Measurements from ENCODE around the gene VPS26A. TPM values are rescaled to one million over a fixed set of nuclear protein-coding genes. Genes with fewer than 3 reads are reported as not detected.
"Not testable (repeated sequence)": the region's sequence is repeated elsewhere in the genome, so short reads cannot be mapped to it uniquely, and the experiment has no call there.

Gene VPS26A
- polyA plus RNA-seq, 12 donors, result 38.4 to 65.9 (median 51.4) TPM; not detected in 1

DNA sequence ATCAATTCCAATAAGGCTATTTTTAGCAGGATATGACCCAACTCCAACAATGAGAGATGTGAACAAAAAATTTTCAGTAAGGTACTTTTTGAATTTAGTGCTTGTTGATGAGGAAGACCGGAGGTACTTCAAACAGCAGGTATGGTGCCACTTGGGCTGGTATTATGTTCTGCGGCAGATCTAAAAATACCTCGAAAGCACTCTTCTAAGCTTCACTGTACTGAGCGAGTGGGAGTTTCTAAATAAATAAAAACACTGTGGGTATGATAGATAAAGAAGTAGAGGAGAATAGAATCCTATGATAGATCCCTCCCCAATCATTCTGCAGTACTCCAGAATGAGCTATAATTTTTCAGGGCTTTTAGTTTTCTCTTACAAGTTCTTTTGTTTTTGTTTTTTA, 44.5 kb downstream of the VPS26A start:
- no peak for DNase-seq

DNA sequence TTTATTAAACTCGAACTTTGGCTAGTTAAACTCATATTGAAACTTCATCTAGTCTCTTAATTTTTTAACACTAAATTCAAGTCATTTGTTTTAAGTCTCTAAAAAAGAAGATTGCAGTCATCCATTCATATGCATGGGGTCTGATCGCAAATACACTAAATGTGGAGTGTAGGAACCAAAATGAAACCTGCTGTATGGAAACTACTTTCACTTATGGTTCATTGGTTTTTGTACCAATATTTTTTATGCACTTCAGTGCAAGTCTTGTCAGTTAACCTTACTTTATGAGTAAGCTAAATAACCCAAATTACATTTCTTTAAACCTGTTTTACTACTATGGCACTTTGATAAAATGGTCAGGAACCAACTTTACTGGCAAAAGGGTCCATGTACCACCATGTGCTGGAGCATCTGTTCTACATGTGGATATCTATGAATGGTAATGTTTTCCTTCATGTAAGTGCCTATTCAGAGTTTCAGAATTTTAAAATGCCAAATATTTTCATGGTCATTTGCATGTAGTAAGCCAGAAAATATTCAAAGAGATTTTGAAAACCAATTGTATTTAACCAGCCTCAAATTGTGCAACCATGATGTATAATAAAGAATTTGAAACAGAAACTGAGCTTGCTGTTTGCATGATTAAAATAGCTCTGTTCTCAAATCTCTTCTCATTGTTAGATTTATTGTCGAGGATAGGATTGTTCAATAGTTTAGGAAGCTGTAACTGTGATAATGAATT, 48.4 kb downstream of the VPS26A start:
- DNase-seq, result no peak

GRCh38 chr10:69175326-69175725, 51.3 kb downstream of the VPS26A start:
- not testable (repeated sequence) for DNase-seq

- no peak for DNase-seq
Measured at GRCh38 chr10:69176823-69177222, 52.8 kb downstream of the VPS26A start.

DNA sequence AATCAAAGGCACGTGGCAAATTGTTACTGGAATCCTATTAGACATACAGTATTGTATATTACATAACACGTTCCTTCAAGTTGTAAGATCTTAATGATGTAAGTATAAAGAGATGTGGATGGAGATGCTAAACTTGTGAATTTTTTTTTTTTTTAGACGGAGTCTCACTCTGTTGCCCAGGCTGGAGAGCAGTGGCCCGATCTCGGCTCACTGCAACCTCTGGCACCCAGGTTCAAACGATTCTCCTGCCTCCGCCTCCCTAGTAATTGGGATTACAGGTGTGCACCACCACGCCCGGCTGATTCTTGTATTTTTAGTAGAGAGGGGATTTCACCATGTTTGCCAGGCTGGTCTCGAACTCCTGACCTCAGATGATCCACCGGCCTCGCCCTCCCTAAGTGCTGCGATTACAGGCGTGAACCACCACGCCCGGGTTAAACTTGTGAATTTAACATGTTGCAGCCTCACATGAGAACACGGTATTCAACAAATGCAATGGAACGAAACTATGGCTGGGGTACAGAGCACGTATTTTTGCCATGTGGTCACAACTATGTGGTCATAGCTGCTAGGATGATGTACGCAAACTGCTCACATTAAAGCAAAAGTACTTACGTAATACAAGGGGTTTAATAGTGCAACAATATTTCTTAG, 55.2 kb downstream of the VPS26A start:
- DNase-seq, result no peak

DNA sequence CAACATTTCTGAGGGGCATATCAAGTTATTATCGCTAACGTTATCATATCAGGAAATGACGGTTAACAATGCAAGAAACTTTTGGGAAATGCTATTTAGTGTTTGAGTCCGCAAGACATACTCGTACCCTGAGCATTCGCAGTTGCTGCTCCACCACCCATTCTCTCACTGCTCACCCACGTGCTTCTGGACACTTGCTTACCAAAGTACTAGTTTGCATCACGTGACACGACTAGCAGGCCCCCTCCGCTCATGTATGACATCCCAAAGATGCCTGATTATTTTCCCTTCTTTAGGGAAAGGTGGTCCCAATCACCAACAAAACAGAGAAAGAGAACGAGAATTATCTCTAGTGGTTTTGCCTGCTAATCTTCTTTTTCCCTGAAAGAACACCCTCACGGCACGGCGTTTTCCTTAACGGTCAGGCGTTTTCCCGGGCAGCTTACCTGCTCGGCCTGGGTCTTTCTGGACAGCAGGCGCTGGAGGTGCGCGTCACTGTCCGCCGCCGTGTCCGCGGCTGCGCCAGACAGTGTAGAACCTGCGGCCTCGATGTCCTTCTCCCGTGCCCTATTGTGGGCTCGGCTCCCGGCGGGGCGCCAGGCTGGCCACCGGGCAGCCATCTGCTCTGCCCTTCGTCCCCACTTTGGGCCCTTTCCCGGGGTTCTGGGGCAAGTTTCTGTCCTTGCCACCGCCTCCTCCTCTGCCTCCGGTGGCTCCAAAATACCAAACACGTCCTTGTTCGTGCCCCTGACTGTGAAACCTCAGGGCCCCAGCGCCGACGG, 56.0 kb downstream of the VPS26A start, which contains the start of gene SUPV3L1:
Gene SUPV3L1 (plus strand): TSS at position 492 of the 782 bp plus-strand sequence. CDS start 58 bp downstream, at position 550.
- peak; percentile 94 for DNase-seq

- no peak for DNase-seq
Measured at GRCh38 chr10:69180525-69181204, 56.7 kb downstream of the VPS26A start.

- no peak for DNase-seq
Measured at GRCh38 chr10:69181433-69181832, 57.5 kb downstream of the VPS26A start.

DNA sequence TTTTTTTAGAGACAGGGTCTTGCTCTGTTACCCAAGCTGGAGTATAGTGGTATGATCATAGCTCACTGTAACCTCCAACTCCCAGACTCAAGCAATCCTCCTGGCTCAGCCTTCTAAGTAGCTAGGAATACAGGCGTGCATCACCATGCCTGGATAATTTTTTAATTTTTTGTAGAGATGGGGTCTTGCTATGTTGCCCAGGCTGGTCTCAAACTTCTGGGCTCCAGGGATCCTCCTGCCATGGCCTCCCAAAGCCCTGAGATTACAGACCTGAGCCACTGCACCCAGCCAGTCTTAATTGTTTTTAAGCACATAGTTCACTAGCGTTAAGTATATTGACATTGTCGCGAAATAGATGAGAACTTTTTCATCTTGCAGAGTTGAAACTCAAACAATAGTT, 58.0 kb downstream of the VPS26A start:
- DNase-seq, result no peak

DNA sequence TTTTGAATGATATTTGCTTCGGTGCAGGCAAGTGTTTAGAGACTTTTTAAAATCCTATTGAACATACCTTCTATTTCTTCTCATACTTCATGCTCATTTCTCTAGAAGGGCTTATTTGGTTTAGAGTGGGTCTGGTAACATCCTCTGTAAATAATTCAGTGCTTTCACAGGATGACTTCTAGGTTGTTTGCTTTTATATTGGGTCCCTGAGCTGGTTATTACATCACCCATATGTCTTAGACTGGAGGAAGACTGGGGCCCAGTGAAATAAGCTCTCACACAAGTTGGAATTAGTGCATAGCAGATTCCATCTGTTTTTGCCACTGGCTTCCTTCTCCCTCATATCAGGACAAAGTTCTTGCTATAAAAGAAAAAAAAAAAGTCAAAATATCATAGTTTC, 62.5 kb downstream of the VPS26A start:
- no peak for DNase-seq

DNA sequence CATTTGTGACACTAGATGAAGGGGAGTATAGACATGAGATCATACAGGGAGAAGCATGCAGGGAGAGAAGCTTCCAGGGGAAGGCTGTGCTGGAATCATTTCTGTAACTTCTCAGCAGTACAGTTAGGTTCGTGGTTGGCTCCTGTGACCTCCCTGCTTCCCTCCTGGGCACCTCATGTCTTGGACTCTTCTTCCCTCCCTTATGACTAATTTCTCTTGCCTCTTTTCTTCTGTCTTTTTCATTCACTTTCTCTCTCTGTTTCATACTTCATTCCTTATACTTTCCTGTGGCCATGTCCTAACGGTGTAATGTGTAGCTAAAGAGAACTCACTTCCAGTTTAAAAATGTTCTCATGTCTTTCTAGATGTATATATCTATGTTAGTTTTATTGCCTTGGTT, 77.1 kb downstream of the VPS26A start:
- no peak for DNase-seq

- no peak for DNase-seq
Measured at GRCh38 chr10:69202332-69202731, 78.4 kb downstream of the VPS26A start.

- no peak for DNase-seq
Measured at GRCh38 chr10:69208761-69209160, 84.8 kb downstream of the VPS26A start.

- DNase-seq, result no peak
Measured at GRCh38 chr10:69209787-69210484, 86.0 kb downstream of the VPS26A start.

- no peak for DNase-seq
Measured at GRCh38 chr10:69211104-69211503, 87.1 kb downstream of the VPS26A start.

DNA sequence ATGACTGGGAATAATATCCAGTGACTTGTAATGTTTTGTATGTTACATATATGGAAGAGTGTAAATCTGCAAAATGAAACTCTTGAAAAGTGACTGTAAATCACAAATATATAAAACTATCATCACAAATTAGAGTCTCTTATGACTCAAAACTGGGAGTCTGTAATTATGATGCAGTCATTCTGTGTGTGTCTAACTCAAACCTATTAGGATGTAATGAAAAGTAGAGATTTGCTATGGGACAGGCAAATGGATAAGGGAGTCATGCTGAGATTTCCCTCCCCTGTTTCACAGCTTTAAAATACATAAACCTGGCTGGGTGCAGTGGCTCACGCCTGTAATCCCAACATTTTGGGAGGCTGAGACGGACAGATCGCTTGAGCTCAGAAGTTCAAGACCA, 87.5 kb downstream of the VPS26A start:
- DNase-seq, result no peak

DNA sequence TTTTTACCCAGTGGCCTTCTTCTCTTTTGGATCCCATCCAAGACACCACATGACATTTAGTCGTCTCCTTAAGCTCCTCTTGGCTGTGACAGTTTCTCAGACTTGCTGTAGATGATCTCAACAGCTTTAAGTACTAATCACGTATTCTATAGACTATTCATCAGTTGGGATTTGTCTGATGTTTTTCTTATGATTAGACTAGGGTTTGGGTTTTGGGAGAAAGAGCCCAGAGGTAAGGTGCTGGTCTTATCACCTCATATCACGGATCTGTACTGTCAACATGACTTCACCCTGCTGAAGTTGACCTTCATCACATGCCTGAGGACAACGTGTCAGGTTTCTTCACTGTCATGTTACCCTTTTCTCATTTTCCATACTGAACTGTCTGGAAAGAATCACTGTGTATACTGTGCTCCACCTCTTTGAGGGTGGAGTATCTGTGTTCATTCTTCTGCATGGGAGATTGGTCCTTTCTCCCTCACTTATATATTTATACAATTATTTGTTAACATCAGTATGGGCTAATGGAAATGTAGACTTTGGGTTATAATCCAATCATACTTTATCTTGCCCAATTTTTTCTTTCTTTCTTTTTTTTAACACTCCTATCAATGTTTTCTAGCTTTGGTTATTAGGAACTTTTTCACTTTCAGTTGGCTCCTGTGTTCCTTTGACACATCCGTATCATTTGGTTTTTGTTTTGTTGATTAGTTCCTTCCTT, 89.8 kb downstream of the VPS26A start:
- no peak for DNase-seq

- DNase-seq, result no peak
Measured at GRCh38 chr10:69214666-69215131, 90.7 kb downstream of the VPS26A start.

DNA sequence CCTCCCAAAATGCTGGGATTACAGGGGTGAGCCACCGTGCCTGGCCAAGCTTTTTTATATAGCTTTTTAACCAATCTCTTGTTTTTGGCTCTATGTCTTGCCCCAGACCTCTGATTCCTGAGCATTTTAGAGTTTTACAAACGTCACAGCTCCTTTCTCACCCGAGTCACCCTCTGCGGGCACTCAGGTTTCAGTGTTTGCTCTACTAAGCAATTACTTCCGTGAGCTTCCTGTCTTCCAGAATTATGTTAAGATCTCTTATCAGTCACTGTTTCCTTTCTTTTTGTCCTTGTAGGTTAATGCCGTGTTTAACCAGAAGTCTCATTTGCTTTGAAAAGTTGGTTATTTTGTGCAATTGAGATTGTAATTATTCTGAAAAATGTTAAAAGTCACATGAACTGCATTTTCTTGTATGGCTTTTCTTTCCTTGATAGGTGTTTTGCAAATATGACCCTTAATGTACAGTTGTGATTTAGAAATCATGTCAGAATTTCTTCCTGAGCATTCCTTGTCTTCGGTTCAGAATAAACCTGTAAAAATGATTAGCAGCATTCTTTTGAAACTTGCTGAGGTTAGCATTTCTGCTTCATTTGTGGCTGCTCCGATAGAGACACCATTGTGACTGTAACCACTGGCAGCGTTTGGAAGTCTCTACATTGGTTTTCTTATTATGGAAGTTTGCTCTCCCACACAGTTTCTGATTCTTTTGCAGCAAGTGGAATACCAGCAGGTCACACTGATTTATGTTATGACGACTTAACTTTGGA, 91.6 kb downstream of the VPS26A start:
- no peak for DNase-seq

Measured in muscle of arm (tissue), 12 donors.